T-helper 2 cell treated with Interferon-gamma antibody and Interleukin-4, amounts not matched to agents 5 μg/mL and 100 μg/mL, for 36 hours (primary cell): ENCODE measurements around the gene RFX8.
A peak's percentile ranks its signal among the peaks of the same experiment; 100 is the strongest.

Experiments
- DNase-seq: peaks from one replicate; pipeline ENCODE4 v3.0.0; 2021; ENCODE audit warnings: low spot score
- H3K27ac Mint-ChIP-seq: one replicate; pipeline ENCODE4 v1.8.0; 2021; ENCODE audit warnings: mild to moderate bottlenecking, mixed read lengths
- H3K27me3 Mint-ChIP-seq: one replicate; pipeline ENCODE4 v1.8.0; 2021; ENCODE audit warnings: low read depth, mixed read lengths
- H3K36me3 Mint-ChIP-seq: one replicate; pipeline ENCODE4 v1.8.0; 2021; ENCODE audit warnings: low read depth, mixed read lengths
- H3K4me1 Mint-ChIP-seq: one replicate; pipeline ENCODE4 v1.8.0; 2021; ENCODE audit warnings: low read depth, mixed read lengths
- H3K4me3 Mint-ChIP-seq: one replicate; pipeline ENCODE4 v1.8.0; 2022; ENCODE audit warnings: mild to moderate bottlenecking, moderate library complexity, mixed read lengths
- H3K9me3 Mint-ChIP-seq: one replicate; pipeline ENCODE4 v1.8.0; 2021; ENCODE audit warnings: mixed read lengths

Gene RFX8

DNA sequence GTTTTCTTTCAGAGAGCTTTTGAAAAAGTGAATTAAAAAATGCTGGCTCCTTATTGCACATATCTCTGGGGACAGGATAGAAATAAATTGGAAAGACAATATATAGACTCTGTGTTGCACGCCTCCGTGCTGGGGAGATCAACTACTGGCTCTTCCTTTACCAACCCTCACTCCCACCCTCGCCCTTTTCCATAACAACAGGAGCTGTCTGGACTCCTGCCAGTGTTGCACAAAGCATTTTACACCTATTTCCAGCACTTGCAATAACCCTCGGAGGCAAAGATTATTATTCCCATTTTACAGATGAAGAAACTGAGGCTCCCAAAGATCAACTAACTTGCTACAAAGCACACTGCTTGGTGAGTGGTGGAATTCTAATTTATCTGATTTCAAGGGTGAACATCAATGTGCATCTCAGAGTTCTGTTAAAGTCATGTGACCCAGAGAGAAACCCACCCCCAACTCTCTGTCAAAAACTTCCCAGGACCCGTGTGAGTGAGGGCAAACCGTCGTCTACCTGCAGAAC lies 91.8 kb downstream of the RFX8 start:
- Mint-ChIP-seq H3K4me3 (no peak overlapping the region), H3K27me3 (peaks cover 48% of the 10 kb centered on the region), H3K36me3 (no peaks in the 10 kb centered on the region), H3K27ac (no peak overlapping the region), H3K4me1 (peaks cover 8% of the 10 kb centered on the region), H3K9me3 (no peaks in the 10 kb centered on the region)
- DNase-seq = no peak

DNA sequence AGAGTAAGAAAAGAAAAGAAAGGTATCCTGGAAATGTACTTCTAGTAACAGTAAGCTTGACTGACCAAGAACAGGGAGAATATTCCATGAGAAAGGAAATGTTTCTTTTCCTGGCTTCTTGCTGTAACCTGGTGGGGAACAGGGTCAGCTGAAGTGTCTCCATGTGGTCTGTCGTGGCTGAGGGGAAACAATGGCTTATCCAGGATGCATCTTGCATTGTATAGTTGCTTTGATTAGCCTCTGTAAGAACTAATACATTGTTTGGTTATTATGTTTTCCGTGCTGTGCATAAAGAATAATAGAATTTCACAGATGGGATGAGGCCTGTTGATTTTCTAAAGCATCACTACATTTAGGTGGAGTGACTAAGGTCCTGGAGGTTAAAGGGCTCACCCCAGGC lies 92.5 kb downstream of the RFX8 start:
- Mint-ChIP-seq H3K27ac (no peak overlapping the region), H3K27me3 (peaks cover 42% of the 10 kb centered on the region), H3K4me1 (peaks cover 4% of the 10 kb centered on the region), H3K9me3 (no peaks in the 10 kb centered on the region), H3K36me3 (no peaks in the 10 kb centered on the region), H3K4me3 (no peak overlapping the region)
- no peak for DNase-seq

GRCh38 chr2:101380376-101380775 lies 94.5 kb downstream of the RFX8 start:
- Mint-ChIP-seq H3K27ac (no peak overlapping the region), H3K4me3 (no peak overlapping the region), H3K4me1 (no peaks in the 10 kb centered on the region), H3K36me3 (no peaks in the 10 kb centered on the region), H3K9me3 (no peaks in the 10 kb centered on the region), H3K27me3 (peaks cover 31% of the 10 kb centered on the region)
- DNase-seq = no peak

DNA sequence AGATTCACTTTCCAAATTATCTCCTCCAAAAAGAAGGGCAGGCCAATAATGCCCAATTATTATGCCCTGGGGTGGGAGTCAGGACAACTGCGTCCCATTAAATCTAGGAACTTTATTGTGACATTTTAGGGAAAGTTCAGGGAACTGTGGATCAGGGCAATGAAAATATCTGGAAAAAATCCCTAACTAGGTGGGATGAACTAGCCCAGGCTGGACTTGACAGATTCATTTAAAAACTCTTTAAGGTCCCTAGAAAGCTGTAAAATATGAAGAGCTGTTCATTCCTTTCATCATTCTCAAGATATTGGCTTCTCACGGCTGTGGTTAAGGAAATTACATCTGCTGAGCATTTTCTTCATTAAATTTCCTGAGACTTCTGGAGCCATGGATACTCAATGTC lies 95.8 kb downstream of the RFX8 start:
- Mint-ChIP-seq H3K4me1 (peaks cover 6% of the 10 kb centered on the region), H3K27me3 (peaks cover 21% of the 10 kb centered on the region), H3K4me3 (no peak overlapping the region), H3K36me3 (no peaks in the 10 kb centered on the region), H3K27ac (no peak overlapping the region), H3K9me3 (no peaks in the 10 kb centered on the region)
- DNase-seq = no peak

DNA sequence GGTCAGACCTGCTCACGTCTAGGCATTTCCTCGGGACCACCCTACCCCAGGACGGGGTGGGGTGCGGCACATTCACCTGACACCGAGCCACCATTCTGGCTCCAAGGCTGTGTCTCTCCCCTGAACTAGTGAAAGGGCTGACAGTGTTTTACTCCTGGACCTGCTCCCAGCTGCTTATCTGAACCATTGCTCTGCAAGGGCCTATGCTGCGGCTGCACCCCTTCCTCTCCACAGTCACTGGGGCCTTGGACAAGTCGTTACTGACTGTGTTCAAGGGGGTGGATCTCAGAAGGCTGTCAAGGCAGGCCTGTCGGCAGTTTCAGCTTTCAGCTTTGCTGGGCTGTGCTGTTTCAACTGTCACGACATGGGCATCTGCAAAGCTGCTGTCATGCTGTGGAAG lies 99.3 kb downstream of the RFX8 start:
- Mint-ChIP-seq H3K4me1 (peaks cover 8% of the 10 kb centered on the region), H3K4me3 (no peak overlapping the region), H3K27me3 (peaks cover 15% of the 10 kb centered on the region), H3K9me3 (peaks cover 13% of the 10 kb centered on the region), H3K36me3 (no peaks in the 10 kb centered on the region), H3K27ac (no peak overlapping the region)
- DNase-seq = no peak

DNA sequence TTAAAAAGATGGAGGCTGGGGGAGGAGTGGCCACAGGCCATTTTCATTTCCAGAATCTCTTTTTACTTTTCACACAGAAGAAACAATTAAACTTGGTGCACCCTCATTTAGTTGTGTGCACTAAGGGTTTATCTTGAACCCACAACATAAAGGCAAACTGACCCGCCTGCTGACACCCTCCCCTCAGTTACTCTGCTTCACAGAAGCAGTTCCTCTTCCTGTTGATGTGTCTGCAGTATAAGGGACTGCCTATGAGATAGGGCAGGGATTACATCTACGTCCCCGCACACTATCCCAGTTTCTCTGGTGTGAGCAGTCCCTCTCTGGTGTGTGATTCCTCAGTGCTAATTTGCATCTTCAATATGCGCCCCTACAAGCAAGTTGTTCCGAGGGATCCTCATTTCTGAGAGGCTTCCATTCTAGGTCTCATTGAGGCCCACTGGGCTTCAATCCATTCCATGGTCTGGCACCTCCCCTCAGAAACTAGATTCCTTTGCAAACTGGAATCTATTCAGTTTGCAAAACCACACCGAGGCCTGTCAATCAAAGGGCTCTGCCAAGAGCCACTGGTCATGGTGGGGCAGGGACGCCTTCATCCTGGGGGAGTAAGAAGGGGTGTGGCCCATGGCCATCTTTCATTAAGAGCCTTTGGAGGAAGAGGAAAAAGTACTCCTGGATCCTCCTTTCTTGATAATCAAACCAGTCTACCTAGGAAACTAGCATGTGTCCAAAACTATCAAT lies 99.9 kb downstream of the RFX8 start:
- DNase-seq = no peak
- Mint-ChIP-seq H3K4me3 (no peak overlapping the region), H3K27ac (no peak overlapping the region), H3K9me3 (peaks cover 13% of the 10 kb centered on the region), H3K36me3 (no peaks in the 10 kb centered on the region), H3K4me1 (peaks cover 8% of the 10 kb centered on the region), H3K27me3 (peaks cover 14% of the 10 kb centered on the region)

DNA sequence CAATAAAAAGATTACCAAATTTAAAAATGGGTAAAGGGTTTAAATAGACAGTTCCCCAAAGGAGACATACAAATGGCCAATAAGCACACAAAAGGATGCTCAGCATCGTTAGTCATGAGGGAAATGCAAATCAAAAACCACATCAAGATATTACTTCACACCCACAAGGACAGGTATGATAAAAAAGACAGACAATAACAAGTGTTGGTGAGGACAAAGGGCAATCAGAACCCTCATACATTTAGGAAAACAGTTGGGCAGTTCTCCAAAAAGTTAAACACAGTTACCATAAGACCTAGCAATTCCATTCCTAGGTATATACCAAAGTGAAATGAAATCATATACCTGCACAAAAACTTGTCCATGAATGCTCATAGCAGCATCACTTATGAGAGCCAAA lies 102.1 kb downstream of the RFX8 start:
- peaks cover 8% of the 10 kb centered on the region for H3K4me1 Mint-ChIP-seq
- no peak for DNase-seq
- H3K36me3 Mint-ChIP-seq = no peaks in the 10 kb centered on the region
- H3K27ac Mint-ChIP-seq = no peak overlapping the region
- peaks cover 15% of the 10 kb centered on the region for H3K27me3 Mint-ChIP-seq
- H3K9me3 Mint-ChIP-seq = peaks cover 13% of the 10 kb centered on the region
- no peak overlapping the region for H3K4me3 Mint-ChIP-seq

DNA sequence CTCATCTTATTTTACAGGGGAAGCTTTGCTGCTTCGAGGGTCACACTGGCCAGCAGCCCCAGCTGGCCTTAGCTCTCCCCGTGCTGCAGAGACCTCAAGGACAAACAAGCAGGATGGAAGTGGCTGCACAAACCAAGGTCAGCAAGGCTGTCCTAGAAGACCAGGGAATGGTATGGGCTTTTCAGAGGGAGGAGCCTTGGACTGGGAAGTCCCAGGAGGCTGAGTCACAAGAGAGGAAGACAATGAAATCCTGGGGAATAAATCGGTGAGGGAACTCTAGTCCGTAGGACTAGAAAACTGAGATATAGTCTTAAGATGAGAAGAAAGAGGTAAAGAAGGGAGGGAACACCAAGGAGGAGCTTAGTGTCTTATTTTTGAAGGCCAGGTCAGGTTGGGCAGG lies 103.3 kb downstream of the RFX8 start:
- Mint-ChIP-seq H3K9me3 (peaks cover 13% of the 10 kb centered on the region), H3K27me3 (peaks cover 12% of the 10 kb centered on the region), H3K4me3 (no peak overlapping the region), H3K4me1 (peaks cover 8% of the 10 kb centered on the region), H3K27ac (no peak overlapping the region), H3K36me3 (no peaks in the 10 kb centered on the region)
- no peak for DNase-seq

- Mint-ChIP-seq H3K27ac (no peak overlapping the region), H3K4me3 (no peak overlapping the region)
Observed at GRCh38 chr2:101369100-101369499, 105.8 kb downstream of the RFX8 start.

DNA sequence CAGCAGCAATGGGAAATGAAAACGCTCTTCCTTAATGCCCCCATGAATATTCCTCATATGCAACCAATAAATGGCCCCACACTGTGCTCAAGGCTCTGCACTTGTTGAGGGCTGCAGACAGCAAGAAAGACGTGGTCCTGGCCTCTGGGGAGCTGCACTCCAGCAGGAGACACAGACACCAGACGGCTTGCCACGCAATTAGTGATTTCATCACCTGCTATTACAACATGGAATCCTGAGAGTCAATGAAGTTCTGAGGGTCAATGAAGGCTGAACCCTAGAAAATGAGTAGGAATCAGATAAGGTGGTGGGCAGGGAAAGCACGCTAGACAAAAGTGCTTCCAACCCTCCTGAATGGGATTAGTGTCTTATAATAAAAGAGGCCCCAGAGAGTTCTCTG lies 106.5 kb downstream of the RFX8 start:
- Mint-ChIP-seq H3K9me3 (peaks cover 12% of the 10 kb centered on the region), H3K27me3 (peaks cover 26% of the 10 kb centered on the region), H3K36me3 (no peaks in the 10 kb centered on the region), H3K4me3 (no peak overlapping the region), H3K4me1 (peaks cover 4% of the 10 kb centered on the region), H3K27ac (no peak overlapping the region)
- no peak for DNase-seq

More at GRCh38 chr2:101369100-101369499, 105.8 kb downstream of the RFX8 start:
- Mint-ChIP-seq H3K27me3 (peaks cover 26% of the 10 kb centered on the region), H3K4me1 (peaks cover 2% of the 10 kb centered on the region), H3K9me3 (peaks cover 13% of the 10 kb centered on the region), H3K36me3 (no peaks in the 10 kb centered on the region)
- no peak for DNase-seq

GRCh38 chr2:101367508-101367907 lies 107.4 kb downstream of the RFX8 start:
- peaks cover 4% of the 10 kb centered on the region for H3K4me1 Mint-ChIP-seq
- H3K36me3 Mint-ChIP-seq = no peaks in the 10 kb centered on the region
- peaks cover 3% of the 10 kb centered on the region for H3K9me3 Mint-ChIP-seq

DNA sequence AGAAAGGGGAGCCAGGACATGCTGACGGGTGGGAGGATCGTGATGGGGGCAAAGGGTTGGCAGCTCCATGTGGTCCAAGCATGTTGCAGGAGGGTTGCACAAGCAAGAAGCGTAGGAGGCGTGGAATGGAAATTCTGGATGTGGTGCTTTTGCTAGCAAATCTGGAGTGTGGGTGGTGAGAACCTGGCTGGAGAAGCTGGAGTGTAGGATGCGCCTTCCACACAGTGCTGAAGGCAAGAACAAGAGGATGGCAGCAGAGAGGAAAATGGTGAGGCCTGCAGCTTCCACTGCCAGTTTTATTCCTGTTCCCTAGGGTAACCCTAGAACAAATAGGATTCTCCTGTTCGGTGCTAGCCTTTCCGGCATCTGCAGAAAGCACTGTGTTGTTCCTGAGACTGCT lies 110.0 kb downstream of the RFX8 start:
- Mint-ChIP-seq H3K27ac (no peak overlapping the region), H3K9me3 (no peaks in the 10 kb centered on the region), H3K4me3 (no peak overlapping the region), H3K4me1 (peaks cover 27% of the 10 kb centered on the region), H3K36me3 (no peaks in the 10 kb centered on the region), H3K27me3 (peaks cover 21% of the 10 kb centered on the region)
- DNase-seq = no peak

More at GRCh38 chr2:101367508-101367907, 107.4 kb downstream of the RFX8 start:
- DNase-seq = no peak
- peaks cover 24% of the 10 kb centered on the region for H3K27me3 Mint-ChIP-seq
- no peak overlapping the region for H3K4me3 Mint-ChIP-seq
- no peak overlapping the region for H3K27ac Mint-ChIP-seq

- peak overlapping the region; percentile 79 for H3K27ac Mint-ChIP-seq
Observed at GRCh38 chr2:101362777-101363176, 112.1 kb downstream of the RFX8 start.

GRCh38 chr2:101362316-101362715 lies 112.6 kb downstream of the RFX8 start:
- H3K9me3 Mint-ChIP-seq = no peaks in the 10 kb centered on the region
- peaks cover 17% of the 10 kb centered on the region for H3K27me3 Mint-ChIP-seq
- H3K36me3 Mint-ChIP-seq = no peaks in the 10 kb centered on the region
- no peak for DNase-seq
- H3K4me3 Mint-ChIP-seq = peak overlapping the region; percentile 69
- H3K27ac Mint-ChIP-seq = peak overlapping the region; percentile 79
- H3K4me1 Mint-ChIP-seq = peaks cover 37% of the 10 kb centered on the region

More at GRCh38 chr2:101362777-101363176, 112.1 kb downstream of the RFX8 start:
- H3K4me3 Mint-ChIP-seq = peak overlapping the region; percentile 69
- peaks cover 17% of the 10 kb centered on the region for H3K27me3 Mint-ChIP-seq
- H3K36me3 Mint-ChIP-seq = no peaks in the 10 kb centered on the region
- DNase-seq = no peak
- H3K9me3 Mint-ChIP-seq = no peaks in the 10 kb centered on the region
- peaks cover 37% of the 10 kb centered on the region for H3K4me1 Mint-ChIP-seq

GRCh38 chr2:101361522-101361921 lies 113.4 kb downstream of the RFX8 start:
- H3K27ac Mint-ChIP-seq = peak overlapping the region; percentile 79
- DNase-seq = no peak
- peak overlapping the region; percentile 69 for H3K4me3 Mint-ChIP-seq
- no peaks in the 10 kb centered on the region for H3K9me3 Mint-ChIP-seq
- H3K4me1 Mint-ChIP-seq = peaks cover 39% of the 10 kb centered on the region
- peaks cover 17% of the 10 kb centered on the region for H3K27me3 Mint-ChIP-seq
- no peaks in the 10 kb centered on the region for H3K36me3 Mint-ChIP-seq
